GM20000 (cell line): ENCODE measurements around the gene LY86.

Experiments
- DNase-seq: peaks from one replicate; pipeline ENCODE4 v3.0.0; 2012; ENCODE audit warnings: low spot score
- CTCF ChIP-seq: IDR thresholded peaks from 2 replicates; pipeline ENCODE4 v1.5.1; 2012; ENCODE audit warnings: mild to moderate bottlenecking, control low read depth; ENCODE audit errors: extremely low read depth, missing control alignments

LY86 gene

GRCh38 chr6:6588064-6588923 lies at the start of gene LY86:
Gene LY86, plus strand, starts transcription at chr6:6588720. Its CDS starts 15 bp downstream, at chr6:6588735.
- peak; percentile 59 for DNase-seq
- no peak for TF ChIP-seq CTCF

GRCh38 chr6:6539036-6539435 lies 49.5 kb upstream of the LY86 start:
- no peak for DNase-seq

GRCh38 chr6:6542357-6542756 lies 46.2 kb upstream of the LY86 start:
- TF ChIP-seq CTCF = no peak
- no peak for DNase-seq

More at GRCh38 chr6:6539036-6539435, 49.5 kb upstream of the LY86 start:
- TF ChIP-seq CTCF = no peak

- peak; percentile 69 for DNase-seq
- TF ChIP-seq CTCF = no peak
Measured at GRCh38 chr6:6543181-6543879, 45.2 kb upstream of the LY86 start.

GRCh38 chr6:6545616-6546317 lies 42.8 kb upstream of the LY86 start:
- DNase-seq = peak; percentile 54
- no peak for TF ChIP-seq CTCF

- no peak for TF ChIP-seq CTCF
- peak; percentile 64 for DNase-seq
Measured at GRCh38 chr6:6546318-6547109, 42.0 kb upstream of the LY86 start.
